Activated CD4-positive, alpha-beta T cell treated with anti-CD3 and anti-CD28 coated beads, Interleukin-10, Interleukin-2, amounts not matched to agents 100 ng/mL and 50 ng/mL, durations not matched to agents 16 hours and 8 hours (primary cell): Measurements from ENCODE around the gene CMC2.

Experiments used
- DNase-seq: peaks from one replicate; pipeline ENCODE4 v3.0.0-alpha.2; 2020

CMC2 gene

DNA sequence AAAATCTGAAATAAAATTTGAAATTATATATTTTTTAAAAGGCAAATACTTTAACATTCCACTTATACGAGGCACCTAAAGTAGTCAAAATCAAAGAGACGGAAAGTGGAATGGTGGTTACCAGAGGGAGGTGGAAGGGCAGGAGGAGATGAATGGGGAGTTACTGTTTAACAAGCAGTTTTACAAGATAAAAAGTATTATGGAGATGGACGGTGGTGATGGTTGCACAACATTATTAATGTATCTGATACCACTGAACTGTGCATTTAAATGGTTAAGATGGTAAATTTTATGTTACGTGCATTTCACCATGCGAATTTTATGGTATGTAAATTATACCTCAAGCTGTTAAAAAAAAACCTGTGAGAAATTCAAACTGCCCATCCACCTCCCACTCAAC is 5.4 kb downstream of the CMC2 start:
- no peak for DNase-seq

DNA sequence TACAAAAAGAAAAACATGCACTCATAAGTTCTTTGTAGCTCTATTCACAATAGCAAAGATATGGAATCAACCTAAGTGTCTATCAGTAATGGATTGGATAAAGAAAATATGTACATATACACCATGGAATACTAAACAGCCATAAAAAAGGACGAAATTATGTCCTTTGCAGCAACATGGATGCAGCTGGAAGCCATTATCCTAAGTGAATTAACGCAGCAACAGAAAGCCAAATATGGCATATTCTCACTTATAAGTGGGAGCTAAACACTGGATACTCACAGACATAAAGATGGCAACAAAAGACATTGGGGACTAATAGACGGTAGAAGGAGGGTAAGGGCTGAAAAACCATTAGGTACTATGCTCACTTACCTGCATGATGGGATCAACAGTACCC is 5.8 kb downstream of the CMC2 start:
- DNase-seq = no peak

DNA sequence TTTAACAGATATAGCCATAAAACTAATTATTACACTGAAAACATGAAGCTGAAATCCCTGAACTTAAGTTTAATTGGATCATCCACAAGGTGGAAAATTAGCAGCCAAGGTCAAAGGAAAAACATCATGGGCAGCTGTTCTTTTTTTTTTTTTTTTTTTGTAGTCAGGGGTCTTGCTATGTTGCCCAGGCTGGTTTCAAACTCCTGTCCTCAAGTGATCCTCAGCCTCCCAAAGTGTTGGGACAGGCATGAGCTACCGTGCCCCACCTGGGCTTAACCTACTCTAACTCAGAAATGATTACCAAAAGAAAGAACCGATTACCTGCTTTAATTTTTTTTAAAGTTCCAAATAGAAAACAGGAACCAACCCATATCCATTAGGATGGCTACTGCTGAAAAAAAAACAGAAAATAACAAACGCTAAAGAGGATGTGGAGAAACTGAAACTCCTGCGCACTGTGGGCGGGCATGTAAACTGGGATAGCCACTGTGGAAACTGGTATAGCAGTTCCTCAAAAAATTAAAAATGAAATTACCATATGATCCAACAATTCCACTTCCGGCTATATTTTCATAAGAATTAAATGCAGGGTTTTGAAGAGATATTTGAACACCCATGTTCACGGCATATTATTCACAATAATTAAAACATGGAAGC is 8.6 kb downstream of the CMC2 start:
- no peak for DNase-seq

DNA sequence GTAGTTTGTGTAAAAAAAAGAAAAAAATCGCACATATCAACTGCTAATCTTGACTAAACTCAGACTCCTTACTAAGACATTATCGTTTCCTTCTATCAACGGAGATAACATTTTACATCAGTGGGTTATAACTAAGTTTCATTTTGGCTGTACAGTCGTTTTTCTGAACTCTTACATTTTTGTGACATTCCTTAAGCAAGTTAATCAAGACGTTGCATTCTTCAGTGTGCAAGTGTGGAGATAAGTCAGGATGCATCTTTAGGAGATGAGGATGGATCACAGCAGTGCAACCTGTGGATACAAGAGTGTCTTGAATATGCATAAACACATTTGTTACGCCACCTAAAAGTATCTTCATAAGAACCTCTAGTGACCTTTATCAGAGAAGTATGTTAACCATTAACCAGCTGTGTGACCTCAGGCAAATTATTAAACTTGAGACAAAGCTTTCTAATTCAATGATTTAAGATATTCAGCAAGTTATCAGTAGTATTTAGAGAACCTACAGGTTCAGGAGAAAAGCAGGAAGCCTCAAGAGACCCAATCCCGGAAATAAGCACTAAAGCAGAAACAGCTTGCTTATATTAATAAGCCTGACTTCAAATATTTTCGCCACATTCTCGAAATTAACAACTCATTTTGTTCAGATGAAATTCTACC is 9.4 kb downstream of the CMC2 start:
- DNase-seq = peak; percentile 54

DNA sequence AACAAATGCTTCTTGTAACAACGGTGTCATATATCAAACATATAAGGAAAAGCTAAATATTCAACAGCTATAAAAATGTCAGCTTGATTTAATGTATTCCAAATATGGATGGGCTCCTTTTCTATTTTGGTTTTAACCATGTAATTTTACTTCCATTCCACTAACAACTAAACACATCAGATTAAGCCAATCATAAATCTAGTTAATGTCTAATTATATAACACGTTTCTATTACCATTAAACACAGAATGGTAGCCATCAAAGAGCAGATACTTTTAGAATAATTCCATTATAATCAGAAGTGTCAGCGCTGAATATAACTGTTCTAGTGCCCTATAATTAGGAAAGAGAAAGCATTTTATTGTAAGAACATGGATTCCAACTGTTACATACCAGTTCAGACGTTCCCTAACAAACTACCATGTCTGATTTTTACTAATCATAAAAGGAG is 10.0 kb downstream of the CMC2 start:
- DNase-seq = no peak

DNA sequence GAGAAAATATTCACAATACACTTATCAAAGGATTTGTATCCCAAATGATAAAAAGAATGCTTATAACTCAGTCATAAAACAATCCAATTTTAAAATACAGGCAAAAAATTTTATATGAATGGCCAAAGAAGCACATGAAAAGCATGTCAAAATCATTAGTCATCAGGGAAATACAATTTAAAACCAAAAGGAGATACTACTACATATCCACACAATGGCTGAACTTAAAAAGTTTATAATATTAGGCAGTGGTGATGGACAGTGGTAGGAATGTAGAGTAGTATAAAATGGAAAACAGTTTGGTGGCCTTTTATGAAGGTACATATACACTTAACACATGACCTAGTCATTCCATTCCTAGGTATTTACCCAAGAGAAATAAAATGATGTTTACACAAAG is 12.2 kb downstream of the CMC2 start:
- no peak for DNase-seq

DNA sequence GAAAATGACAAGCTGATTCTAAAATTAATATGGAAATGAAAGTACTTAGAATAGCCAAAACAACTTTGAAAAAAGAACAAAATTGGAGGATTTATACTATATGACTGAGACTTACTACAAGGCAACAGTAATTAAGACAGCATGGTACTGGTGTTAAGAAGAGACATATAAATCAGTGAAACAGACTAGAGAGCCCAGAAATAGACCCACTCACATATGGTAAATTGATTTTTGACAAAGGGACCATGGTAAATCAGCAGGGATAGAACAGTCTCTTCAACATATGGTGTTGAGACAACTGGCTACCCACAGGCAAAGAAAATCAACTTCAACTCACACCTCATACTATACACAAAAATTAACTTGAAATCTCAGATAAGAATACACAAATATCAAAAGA is 12.9 kb downstream of the CMC2 start:
- DNase-seq = no peak

DNA sequence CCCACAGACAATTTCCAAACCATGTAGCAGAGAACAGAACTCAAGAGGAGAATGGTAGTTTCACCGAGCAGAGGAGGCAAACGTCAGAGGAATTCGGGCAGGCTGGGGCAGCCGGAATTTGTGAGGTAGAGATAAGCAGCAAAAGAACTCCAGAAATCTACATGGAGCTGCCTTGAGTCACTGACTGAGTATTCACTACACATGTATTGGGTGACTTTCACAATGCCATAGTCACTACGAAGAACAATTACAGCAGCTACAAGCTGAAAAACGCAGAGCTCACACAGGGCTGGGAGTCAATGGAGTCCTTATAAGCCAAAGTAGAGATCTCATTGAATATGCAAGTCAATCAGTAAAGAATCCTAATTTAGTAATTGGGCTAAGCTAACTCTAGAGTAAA is 13.4 kb downstream of the CMC2 start:
- no peak for DNase-seq

DNA sequence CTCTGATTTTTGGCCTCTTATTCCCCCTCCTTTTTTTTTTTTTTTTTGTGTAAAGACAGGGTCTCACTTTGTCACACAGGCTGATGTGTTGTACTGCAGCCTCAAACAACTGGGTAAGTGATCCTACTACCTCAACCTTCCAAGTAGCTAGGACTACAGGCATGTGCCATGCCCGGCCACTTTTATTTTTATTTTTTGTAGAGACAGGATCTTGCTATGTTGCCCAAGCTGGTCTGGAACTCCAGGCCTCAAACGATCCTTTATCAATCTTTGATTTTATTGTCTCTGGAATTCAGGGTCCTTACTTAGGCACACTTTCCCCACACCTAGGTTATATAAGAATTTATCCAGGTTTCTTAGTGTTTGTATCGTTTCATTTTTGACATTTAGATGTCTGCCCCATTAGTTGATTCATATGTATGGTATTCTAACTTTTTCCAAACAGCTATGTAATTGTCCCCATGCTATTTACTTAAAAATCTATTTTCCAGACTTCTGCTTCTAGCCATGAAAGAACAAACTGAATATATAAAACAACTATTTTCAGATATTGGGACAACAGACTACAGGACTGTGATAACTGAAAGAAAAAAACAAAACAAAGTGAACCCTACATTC is 13.9 kb downstream of the CMC2 start:
- no peak for DNase-seq

DNA sequence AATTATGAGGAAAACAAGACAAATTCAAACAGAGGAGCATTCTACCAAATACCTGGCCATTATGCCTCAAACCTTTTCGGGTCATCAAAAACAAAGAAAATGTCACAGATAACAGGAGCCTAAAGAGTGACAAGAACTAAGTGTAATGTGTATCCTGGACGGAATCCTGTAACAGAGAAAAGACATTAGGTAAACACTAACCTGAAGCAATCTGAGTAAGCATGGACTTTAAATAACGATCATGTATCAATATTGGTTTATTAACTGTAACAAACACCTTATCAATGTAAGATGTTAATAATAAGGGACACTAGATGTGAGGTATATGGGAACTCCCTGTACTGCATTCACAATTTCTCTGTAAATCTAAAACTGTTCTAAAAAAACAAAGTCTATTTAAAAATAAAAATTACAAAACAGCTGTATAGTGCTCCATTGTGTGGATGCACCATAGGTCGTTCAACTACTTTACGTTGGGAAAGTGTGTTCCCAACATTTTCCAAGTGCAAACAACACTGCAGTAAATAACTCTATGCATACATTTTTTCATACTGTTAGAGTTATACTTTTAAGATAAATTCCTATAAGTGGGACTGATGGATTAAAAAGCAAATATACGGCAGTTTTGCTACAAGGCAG is 14.8 kb downstream of the CMC2 start:
- DNase-seq = no peak

DNA sequence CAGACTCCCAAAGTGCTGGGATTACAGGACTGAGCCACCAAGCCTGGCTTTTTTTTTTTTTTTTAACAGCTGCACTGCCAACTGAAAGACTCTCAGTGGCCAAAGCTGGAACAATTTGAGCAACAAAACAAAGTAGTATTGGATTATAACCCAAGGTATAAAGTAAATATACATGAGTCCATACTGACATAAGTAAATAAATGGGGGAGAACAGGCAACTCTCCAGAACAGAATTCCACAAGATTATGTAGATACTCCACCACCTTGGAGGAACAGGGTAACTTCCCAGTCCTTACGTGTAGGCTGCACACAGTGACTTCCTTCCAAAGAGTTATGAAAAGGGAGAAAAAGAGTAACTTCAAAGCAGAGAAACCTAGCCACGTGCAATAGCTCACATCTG is 15.7 kb downstream of the CMC2 start:
- no peak for DNase-seq

DNA sequence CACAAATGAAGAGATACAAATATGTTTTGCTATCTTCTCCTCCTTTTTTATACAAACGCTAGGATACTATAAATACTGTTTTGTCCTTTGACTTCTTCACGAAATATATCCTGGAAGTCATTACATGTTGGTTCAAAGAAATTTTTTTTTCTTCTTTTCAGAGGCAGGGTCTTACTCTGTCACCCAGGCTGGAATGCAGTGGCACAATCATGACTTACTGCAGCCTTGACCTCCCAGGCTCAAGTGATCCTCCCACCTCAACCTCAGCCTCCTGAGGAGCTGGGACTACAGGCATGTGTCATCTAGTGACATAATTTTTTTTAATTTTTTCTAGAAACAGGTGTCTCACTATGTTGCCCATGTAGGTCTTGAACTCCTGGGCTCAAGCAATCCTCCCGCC is 16.1 kb downstream of the CMC2 start:
- no peak for DNase-seq

DNA sequence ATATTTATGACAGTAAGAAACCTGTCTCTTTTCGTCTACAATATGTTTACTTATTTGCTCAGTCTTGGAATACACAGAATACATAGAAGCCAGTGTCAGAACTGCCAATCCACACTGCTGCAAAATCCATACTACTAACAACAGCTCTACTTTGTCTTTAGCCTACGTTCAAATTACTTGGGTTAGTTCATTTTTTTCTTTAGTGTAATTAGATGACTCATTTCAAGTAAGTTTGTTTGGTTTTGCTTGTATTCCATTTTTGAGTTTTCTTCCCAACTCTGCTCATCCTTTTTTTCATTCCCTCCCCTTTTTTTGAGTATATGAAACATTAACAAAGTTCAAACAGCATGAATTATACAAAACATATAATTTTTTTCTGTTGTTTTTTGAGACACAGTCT is 16.9 kb downstream of the CMC2 start:
- DNase-seq = no peak

DNA sequence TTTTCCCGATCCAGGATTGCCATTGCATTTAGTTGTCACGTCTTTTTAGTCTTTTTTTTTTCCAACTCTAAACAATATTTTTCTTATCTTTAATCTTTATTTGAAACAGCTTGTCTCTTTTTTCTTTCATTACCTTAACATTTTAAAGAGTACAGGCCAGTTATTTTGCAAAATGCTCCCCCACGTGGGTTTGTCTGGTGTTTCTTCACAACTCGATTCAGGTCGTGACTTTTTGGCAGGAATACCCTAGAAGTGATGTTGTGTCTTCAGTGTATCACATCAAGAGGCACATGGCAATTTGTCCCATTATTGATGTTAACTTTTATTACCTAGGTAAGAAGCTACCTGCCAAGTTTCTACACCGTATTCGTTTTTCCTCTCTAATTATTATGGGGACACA is 17.9 kb downstream of the CMC2 start:
- DNase-seq = no peak

DNA sequence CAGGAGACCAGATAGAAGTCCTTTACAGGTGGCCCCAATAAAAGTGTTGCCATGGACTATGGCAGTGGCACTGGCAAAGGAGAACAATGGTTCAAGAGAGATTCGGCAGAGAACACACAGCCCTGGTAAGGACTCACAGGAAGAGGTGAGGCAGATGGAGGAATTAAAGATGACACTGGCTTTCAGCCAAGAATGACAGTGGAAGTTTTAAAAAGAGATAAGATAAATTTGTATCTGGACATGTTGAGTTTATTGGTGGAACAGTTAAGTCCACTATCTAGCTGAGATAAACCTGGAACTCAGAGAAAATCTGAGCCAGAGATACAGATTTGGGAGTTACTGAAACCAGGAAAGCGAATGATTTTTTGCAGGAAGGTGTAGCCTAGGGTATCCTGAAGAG is 20.1 kb downstream of the CMC2 start:
- no peak for DNase-seq

DNA sequence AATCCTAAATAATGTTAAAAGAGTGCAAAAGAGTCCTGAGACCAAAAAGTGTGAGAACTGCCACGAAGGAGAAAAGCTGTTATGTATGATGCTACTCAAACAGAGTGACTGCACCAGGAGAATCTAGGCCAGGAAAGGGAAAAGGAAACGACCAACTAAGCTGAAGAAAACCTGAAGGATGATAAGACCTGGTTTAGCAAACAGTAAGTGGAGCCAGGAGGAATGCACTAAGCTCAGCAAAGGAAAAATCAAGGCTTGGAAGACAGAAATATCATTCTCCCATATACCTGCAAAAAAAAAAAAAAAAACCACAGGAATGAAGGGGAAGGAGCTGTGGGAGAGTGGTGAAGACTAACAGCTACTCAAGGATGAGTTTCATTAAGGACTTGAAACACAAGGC is 21.1 kb downstream of the CMC2 start:
- DNase-seq = no peak

DNA sequence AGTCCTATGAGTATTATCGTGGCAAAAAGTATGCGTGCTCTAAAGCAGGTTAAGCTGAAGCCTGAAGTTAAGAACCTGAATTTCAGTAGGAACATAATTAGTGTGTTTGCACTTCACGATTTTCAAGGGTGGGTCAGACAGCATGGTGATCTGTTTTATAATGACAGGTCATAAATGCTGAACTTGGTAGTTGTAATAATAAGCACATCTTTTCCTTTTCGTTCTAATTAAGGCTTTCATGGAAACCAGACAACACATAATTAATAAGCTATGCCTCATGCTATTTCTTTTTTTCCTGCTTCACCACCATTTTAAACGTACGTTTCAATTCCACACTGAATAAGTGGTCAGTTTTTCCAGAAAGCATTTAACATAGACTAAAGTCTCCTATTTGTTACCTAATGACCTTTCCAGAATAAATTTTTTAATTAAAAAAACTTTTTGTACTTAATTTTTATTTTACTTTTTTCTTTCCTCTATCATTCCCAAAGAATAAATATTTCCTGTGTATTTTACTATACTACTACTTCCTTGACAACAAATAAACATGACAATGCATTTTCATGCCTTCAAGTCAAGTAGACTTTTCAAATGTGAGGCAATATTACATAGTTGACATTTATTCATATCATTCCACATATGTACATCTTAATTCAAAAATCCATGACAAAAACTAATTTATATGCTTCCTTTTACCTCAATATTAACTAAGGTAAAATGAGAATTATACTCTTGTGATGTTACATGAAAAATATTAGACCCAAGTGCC is 22.4 kb downstream of the CMC2 start:
- no peak for DNase-seq

DNA sequence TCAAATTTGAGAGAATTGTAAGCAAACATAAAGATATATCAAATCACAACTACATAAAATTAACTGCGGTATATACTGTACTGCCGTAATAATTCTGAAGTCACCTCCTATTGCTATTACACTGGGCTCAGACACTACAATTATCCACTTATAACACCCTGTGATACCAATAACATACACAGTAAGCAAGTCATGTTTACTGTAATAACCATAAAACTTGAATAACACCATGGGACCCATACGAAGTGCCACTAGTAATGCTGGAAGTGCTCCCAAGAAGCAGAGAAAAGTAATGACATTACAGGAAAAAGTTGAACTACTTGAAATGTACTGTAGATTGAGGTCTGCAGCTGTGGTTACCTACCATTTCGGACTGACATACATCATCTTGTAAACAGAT is 24.0 kb downstream of the CMC2 start:
- no peak for DNase-seq

DNA sequence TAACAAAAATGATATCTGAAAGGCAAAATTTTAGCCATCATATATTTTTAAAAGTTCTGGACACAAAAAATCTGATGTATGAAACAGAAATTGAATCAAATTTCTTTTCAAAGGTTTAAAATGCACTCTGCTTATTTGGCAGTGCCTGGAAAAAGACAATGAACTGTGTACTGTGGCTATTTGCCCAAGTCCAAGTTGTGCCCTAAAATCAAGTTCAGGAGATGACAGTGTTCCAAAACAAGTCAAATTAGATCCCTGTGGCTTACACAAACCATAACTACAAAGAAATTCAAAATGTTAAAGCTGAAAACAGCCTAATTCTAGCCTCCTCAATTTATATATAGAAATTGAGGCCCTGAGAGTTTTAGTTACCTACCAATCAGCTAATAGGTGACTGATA is 25.6 kb downstream of the CMC2 start:
- no peak for DNase-seq

DNA sequence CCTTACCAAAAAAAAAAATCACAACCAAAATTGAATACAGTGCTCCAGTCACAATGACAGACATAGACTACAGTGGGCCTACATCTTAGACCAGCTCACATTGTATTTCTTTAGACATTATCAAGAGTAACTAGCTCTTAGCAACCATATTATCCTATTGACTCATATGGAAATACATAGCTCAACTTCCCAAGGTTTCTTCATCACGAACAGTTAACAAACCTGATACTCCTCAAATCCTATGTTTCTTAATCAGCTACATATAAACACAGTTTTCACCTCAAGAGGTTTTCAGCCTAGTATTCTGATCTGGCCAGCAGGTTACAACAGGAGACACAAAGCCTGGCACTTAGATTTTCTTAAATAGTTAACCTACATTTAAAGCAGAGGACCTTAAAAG is 29.7 kb downstream of the CMC2 start:
- no peak for DNase-seq

DNA sequence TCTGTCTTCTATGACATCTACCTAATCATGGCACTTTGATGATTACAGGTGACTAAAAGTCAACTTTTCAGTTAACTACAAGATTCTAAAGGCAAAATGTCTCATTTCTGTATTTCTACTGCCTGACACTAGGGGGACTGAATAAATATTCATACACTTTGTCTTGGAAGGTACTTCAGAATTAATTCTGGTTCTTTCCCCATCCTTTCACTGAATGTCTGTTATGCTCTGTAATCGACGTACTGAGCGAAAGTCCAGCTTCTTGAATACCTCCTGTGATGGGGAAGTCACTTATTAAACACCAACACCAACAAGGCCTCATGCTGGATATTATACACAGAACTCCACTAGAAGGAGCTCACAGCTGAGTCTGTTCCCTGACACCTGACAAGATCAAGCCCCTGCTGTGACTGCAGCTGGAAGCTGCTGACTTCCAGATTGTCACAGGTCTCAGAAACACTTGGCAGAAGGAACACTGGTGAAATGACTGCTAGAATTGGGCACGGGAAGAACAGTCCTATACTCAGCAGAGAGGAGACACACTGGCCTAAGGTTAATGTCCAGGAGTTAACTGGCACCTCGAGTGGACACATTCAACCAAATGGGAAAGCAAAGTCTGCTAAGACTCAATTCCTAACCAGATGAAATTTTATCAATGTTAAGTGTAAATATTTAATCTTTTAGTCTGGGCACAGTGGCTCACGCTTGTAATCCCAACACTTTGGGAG is 31.9 kb downstream of the CMC2 start:
- DNase-seq = no peak

DNA sequence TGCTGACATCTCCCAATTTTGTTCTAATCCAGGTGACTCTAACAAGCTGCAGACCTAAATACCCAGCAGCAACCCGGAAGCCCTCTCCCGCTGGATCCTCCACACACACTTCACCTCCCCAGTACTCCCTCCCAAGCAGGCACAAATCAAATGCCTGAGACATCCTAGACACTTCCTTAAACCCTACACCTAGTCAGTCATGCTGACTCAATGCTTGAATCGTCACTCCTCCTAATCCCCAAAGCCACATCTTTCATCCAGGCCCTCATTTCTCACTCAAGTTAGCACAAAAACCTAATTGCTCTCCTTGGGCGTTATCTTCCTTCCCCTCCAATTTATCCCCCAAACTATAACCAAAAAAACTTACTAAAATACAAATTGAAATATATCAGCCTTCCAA is 32.7 kb downstream of the CMC2 start:
- no peak for DNase-seq

DNA sequence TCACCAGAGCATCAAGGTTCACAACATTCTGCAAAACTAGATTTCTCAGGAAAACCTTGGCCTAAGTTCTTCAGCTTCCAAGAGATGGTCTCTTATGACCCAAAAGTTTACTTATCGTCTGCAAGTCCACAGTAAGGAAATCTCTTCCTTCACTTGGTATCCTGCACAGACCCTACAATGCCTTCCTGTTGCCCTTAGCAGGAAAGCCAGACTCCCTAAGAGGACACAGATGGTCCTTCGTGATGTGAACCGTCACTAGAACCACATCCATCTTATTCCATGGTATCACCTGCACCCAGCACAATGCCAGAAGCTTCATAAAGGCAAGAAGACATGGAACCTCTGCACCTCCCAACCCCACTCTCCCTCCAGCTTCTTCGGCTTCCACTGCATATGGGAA is 34.1 kb downstream of the CMC2 start:
- no peak for DNase-seq
